ENCODE measurements around the gene CNTNAP4. TPM values are rescaled to one million over a fixed set of nuclear protein-coding genes. Genes with fewer than 3 reads are reported as not detected.

CNTNAP4 gene
- total RNA-seq, result not detected in 2 replicates

DNA sequence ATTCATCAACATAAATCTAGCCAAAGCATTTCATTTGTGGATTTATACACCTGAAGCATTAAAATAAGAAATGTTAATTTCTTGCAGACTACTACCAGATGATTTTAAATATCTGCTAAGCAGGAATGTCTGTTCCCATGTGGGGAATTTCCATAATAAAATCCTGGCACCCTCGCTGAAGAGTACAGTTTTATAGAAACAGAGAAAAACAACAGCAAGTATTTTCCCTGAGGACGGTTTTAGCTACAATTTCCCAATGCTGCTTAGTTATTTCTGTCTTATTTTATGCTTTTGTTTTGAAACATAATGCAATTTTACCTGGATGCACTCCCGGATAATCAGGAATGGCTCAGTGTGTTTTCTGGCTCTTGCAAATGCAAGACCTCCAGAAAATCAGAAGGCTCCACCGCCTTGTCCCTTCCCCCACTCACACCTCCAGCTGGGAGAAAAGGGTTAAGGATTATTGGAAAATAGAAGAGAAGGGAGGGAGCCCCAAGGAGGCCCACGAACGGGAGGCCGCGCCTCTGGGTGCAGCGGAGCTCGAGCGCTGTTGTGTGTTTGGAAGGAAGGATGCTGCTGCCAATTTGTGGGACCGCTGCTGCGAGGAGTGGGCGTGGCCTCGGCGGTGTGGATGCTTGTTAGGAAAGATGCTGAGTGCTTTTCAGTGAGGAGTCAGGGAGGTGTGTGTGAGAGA, at the start of gene CNTNAP4:
TSS of gene CNTNAP4 (plus strand) at position 657 of the 694 bp plus-strand sequence. CDS start 262 bp downstream, outside the sequence.
- peaks cover 6% of the 10 kb centered on the region for H3K9me3 Mint-ChIP-seq
- H3K27me3 Mint-ChIP-seq (ENCODE audit: low read depth), result no peaks in the 10 kb centered on the region
- intact Hi-C loops (cut with micrococcal nuclease), result no loop called here
- no peak within 1 kb of the TSS for H3K4me3 Mint-ChIP-seq (ENCODE audit: low read depth)
- H3K27ac Mint-ChIP-seq, result no peak within 1 kb of the TSS
- no peaks in the 10 kb centered on the region for H3K4me1 Mint-ChIP-seq (ENCODE audit: low read depth)
- H3K36me3 Mint-ChIP-seq (ENCODE audit: low read depth), result no peaks in the 10 kb centered on the region
- DNase-seq (ENCODE audit: low spot score), result no peak

DNA sequence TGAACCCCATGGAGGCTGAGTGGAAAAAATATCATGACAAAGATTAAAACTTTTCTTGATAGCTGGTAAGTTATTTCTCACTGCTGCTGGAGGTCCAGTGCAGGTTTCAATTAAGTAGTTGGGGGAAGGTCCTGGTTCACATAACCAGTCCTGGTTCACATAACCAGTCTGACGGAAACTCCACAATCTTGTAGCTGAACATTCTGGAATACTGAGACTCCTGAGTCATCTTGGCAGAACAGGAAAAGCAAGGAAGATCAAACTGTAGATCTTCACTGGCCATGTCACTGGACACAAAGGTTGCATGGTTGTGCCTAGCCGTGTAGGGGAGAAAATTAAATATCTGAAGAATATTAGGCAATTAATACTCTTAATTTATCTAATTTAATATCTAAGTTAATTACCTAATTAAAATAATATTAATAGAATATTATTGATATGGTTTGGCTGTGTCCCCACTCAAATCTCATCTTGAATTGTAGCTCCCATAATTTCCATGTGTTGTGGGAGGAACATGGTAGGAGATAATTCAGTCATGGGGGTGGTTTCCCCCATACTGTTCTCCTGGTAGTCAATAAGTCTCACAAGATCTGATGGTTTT, 48.6 kb upstream of the CNTNAP4 start:
- H3K27ac Mint-ChIP-seq, result no peak overlapping the region
- intact Hi-C loops (cut with micrococcal nuclease), result no loop called here
- no peaks in the 10 kb centered on the region for H3K27me3 Mint-ChIP-seq (ENCODE audit: low read depth)
- H3K36me3 Mint-ChIP-seq (ENCODE audit: low read depth), result no peaks in the 10 kb centered on the region
- H3K4me3 Mint-ChIP-seq (ENCODE audit: low read depth), result no peak overlapping the region
- H3K9me3 Mint-ChIP-seq, result peaks cover 17% of the 10 kb centered on the region
- DNase-seq (ENCODE audit: low spot score), result no peak
- no peaks in the 10 kb centered on the region for H3K4me1 Mint-ChIP-seq (ENCODE audit: low read depth)

DNA sequence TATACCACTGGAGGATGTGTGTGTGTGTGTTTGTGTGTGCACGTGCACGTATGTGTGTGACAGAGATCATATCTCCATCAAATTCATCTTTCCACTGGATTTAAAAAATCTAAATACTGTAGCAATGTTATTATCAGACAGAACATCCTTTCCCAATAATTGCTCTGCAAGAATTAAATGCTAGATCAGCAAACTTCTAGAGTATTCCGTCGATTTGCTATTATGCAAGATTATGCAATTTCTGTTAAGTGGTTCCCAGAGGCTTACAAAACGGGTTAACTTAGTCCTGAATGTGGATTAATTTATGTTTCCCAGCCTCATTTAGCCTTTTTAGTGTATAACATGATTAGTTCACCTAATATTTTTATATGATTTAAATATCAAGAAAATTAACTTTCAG, 44.5 kb upstream of the CNTNAP4 start:
- Mint-ChIP-seq H3K4me3 (ENCODE audit: low read depth) (no peak overlapping the region), H3K4me1 (ENCODE audit: low read depth) (no peaks in the 10 kb centered on the region), H3K9me3 (peaks cover 22% of the 10 kb centered on the region), H3K27me3 (ENCODE audit: low read depth) (no peaks in the 10 kb centered on the region), H3K36me3 (ENCODE audit: low read depth) (no peaks in the 10 kb centered on the region), H3K27ac (no peak overlapping the region)
- no peak for DNase-seq (ENCODE audit: low spot score)
- intact Hi-C loops (cut with micrococcal nuclease), result no loop called here

- Mint-ChIP-seq H3K9me3 (peaks cover 29% of the 10 kb centered on the region), H3K36me3 (ENCODE audit: low read depth) (no peaks in the 10 kb centered on the region), H3K4me1 (ENCODE audit: low read depth) (no peaks in the 10 kb centered on the region), H3K27ac (no peak overlapping the region), H3K4me3 (ENCODE audit: low read depth) (no peak overlapping the region), H3K27me3 (ENCODE audit: low read depth) (no peaks in the 10 kb centered on the region)
- no peak for DNase-seq (ENCODE audit: low spot score)
- intact Hi-C loops (cut with micrococcal nuclease), result no loop called here
Measured at GRCh38 chr16:76235025-76235424, 42.2 kb upstream of the CNTNAP4 start.

DNA sequence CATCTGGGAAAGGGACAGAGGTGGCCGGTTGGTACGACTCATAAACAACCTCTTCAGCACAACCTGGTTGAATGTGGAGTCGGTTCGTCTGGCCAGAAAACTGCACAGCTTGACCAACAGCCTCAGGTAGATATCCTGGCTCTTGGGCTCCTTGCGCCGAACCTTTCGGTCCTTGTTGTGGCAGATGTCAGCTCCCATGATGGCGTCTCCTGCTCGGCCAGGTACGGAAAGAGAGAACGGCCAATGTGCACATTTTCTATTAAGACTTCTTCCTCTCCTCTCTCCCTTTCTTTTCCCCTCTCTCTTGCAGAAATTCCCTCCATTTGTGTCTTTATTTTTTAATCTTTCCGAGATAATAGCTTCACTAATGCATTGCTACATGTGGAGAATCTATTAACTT, 41.8 kb upstream of the CNTNAP4 start:
- intact Hi-C loops (cut with micrococcal nuclease), result no loop called here
- Mint-ChIP-seq H3K27ac (no peak overlapping the region), H3K9me3 (peaks cover 29% of the 10 kb centered on the region), H3K4me1 (ENCODE audit: low read depth) (no peaks in the 10 kb centered on the region), H3K4me3 (ENCODE audit: low read depth) (no peak overlapping the region), H3K36me3 (ENCODE audit: low read depth) (no peaks in the 10 kb centered on the region), H3K27me3 (ENCODE audit: low read depth) (no peaks in the 10 kb centered on the region)
- DNase-seq (ENCODE audit: low spot score), result no peak

GRCh38 chr16:76237471-76237870, 39.7 kb upstream of the CNTNAP4 start:
- intact Hi-C loops (cut with micrococcal nuclease), result no loop called here
- no peak for DNase-seq (ENCODE audit: low spot score)
- no peak overlapping the region for H3K4me3 Mint-ChIP-seq (ENCODE audit: low read depth)

DNA sequence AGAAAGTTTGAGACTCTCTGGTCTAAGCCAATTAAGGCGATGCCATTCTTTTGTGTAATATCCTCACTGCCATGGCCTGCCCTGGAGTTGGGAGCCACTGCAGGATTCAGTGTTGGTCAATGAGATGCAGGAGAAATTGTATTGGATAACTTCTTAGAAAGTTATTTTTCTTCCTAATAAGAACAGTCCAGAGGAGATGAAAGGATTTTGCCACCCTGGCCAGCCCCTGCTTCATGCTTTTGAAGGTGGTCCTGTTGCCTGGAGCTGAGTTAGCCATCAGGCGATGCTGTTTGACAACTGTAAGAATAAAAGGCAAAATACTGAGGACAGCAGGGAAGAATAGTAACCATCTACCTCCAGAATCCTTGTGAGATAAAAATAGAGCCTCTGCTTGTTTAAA, 35.4 kb upstream of the CNTNAP4 start:
- Mint-ChIP-seq H3K9me3 (peaks cover 28% of the 10 kb centered on the region), H3K27me3 (ENCODE audit: low read depth) (no peaks in the 10 kb centered on the region), H3K4me3 (ENCODE audit: low read depth) (no peak overlapping the region), H3K27ac (no peak overlapping the region), H3K36me3 (ENCODE audit: low read depth) (no peaks in the 10 kb centered on the region), H3K4me1 (ENCODE audit: low read depth) (no peaks in the 10 kb centered on the region)
- intact Hi-C loops (cut with micrococcal nuclease), result no loop called here
- DNase-seq (ENCODE audit: low spot score), result no peak

More at GRCh38 chr16:76237471-76237870, 39.7 kb upstream of the CNTNAP4 start:
- Mint-ChIP-seq H3K9me3 (peaks cover 28% of the 10 kb centered on the region), H3K4me1 (ENCODE audit: low read depth) (no peaks in the 10 kb centered on the region), H3K36me3 (ENCODE audit: low read depth) (no peaks in the 10 kb centered on the region), H3K27me3 (ENCODE audit: low read depth) (no peaks in the 10 kb centered on the region), H3K27ac (no peak overlapping the region)

DNA sequence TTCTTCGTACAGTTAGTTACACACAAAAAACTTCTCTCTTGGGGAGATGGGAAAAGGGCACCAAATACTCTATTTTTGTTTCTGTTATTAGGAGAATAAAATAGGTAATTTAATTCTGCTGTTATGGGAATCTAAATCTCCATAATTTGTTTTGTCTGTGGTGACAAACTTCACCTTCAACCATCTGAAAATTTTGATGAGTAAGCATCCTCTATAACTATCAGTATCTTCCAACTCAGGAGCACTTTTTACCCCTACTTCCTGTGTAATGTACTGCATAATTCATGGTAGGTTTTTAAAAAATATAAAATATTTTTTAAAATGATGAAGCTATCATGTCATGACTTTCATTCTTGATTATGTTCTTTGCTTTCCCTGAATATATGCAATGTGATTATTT, 33.6 kb upstream of the CNTNAP4 start:
- peaks cover 33% of the 10 kb centered on the region for H3K9me3 Mint-ChIP-seq
- DNase-seq (ENCODE audit: low spot score), result no peak
- no peaks in the 10 kb centered on the region for H3K27me3 Mint-ChIP-seq (ENCODE audit: low read depth)
- no peaks in the 10 kb centered on the region for H3K4me1 Mint-ChIP-seq (ENCODE audit: low read depth)
- H3K36me3 Mint-ChIP-seq (ENCODE audit: low read depth), result no peaks in the 10 kb centered on the region
- intact Hi-C loops (cut with micrococcal nuclease), result no loop called here
- no peak overlapping the region for H3K27ac Mint-ChIP-seq
- no peak overlapping the region for H3K4me3 Mint-ChIP-seq (ENCODE audit: low read depth)

DNA sequence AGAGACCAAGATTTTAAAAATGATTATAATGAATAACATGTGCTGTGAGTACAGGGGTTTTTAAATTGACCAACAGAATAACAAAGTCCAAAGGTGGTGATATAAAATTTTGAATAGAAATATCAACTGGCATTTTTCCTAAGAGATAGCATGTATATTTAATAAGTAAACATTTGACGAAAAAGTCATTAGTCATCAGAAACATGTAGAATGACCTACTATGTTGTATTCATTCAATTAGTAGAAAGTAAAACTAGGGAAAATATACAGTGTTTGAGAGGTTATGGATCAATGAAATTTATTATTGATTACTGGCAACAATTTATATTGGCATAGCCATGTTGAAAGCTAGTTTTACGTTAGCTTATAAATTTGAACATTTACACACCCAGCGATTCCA, 30.6 kb upstream of the CNTNAP4 start:
- intact Hi-C loops (cut with micrococcal nuclease), result no loop called here
- Mint-ChIP-seq H3K9me3 (peaks cover 24% of the 10 kb centered on the region), H3K4me1 (ENCODE audit: low read depth) (no peaks in the 10 kb centered on the region), H3K36me3 (ENCODE audit: low read depth) (no peaks in the 10 kb centered on the region), H3K4me3 (ENCODE audit: low read depth) (no peak overlapping the region), H3K27ac (no peak overlapping the region), H3K27me3 (ENCODE audit: low read depth) (no peaks in the 10 kb centered on the region)
- DNase-seq (ENCODE audit: low spot score), result no peak

DNA sequence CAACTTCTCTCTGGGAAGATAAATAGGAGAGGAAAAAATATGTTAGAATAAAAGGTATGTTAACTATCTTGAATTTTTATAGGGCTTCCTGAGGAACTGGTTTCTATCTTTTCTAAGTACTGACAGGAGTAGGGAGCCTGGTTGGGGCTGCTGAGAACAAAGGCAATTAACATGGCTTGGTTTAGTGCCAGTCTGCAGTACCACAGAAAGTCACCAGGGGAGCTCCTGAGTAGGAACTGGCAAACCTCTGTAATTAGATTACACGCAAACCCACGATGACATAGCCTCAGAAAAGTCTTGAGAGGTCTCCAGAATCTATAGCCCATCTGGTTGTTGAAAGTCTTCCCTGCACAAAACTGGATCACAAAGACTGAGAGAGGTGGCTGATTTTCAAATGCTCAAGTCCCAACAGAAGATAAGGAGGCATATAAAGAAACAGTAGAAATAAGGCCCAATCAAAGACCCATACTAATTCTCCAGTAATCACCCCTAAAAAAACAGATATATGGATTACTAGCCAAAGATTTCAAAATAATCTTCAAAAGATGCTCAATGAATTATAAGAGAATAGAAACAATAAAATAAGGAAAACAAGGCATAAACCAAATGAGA, 11.7 kb upstream of the CNTNAP4 start:
- Mint-ChIP-seq H3K27ac (no peak overlapping the region), H3K4me3 (ENCODE audit: low read depth) (no peak overlapping the region), H3K9me3 (peaks cover 14% of the 10 kb centered on the region), H3K4me1 (ENCODE audit: low read depth) (no peaks in the 10 kb centered on the region), H3K36me3 (ENCODE audit: low read depth) (no peaks in the 10 kb centered on the region), H3K27me3 (ENCODE audit: low read depth) (no peaks in the 10 kb centered on the region)
- intact Hi-C loops (cut with micrococcal nuclease), result no loop called here
- no peak for DNase-seq (ENCODE audit: low spot score)

DNA sequence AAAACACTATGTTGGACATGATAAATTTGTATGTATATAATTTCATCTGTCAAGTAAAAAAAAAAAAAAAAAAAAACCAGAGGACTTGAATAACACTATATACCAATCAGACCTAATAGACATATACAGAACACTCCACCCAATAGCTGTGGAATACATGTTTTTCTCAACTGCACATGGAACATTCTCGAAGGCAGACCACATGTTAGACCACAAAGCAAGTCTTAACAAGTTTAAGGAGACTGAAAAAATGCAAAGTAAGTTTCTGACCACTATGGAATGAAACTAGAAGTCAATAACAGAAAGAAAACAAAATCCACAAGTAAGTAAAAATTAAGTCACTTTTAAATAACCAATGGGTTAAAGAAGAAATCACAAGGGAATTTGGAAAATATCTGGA, 8.4 kb upstream of the CNTNAP4 start:
- no peaks in the 10 kb centered on the region for H3K4me1 Mint-ChIP-seq (ENCODE audit: low read depth)
- no peaks in the 10 kb centered on the region for H3K36me3 Mint-ChIP-seq (ENCODE audit: low read depth)
- DNase-seq (ENCODE audit: low spot score), result no peak

DNA sequence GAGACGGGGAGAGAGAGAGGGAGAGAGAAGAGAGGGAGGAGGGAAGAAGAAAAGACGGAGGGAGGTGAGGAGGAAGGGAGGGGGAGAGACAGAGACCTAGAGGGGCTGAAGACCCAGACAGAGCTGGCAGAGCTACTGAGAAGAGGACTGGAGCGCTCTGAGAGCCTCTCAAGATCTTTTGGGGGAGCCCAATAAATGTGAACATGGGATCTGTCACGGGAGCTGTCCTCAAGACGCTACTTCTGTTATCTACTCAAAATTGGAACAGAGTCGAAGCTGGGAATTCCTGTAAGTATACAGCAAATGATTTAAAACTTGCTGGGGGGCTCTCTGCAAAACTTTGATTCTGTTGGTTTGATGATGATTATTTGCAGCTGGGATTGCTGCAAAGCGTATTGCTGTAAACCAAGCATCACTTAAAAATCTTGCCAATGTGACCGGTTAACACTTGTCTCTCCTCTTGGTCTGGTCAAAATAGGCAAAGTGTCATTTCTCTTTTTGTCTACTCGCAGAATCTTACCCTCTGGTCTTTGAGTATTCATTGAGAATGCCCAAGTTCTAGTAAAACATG, 344 bp downstream of the CNTNAP4 start:
- no peak overlapping the region for H3K4me3 Mint-ChIP-seq (ENCODE audit: low read depth)
- no peaks in the 10 kb centered on the region for H3K4me1 Mint-ChIP-seq (ENCODE audit: low read depth)
- H3K9me3 Mint-ChIP-seq, result peaks cover under 1% of the 10 kb centered on the region
- no peak for DNase-seq (ENCODE audit: low spot score)
- intact Hi-C loops (cut with micrococcal nuclease), result no loop called here
- no peak overlapping the region for H3K27ac Mint-ChIP-seq
- H3K36me3 Mint-ChIP-seq (ENCODE audit: low read depth), result no peaks in the 10 kb centered on the region
- H3K27me3 Mint-ChIP-seq (ENCODE audit: low read depth), result no peaks in the 10 kb centered on the region

More for the DNA sequence above, 8.4 kb upstream of the CNTNAP4 start:
- Mint-ChIP-seq H3K27me3 (ENCODE audit: low read depth) (no peaks in the 10 kb centered on the region), H3K9me3 (peaks cover 15% of the 10 kb centered on the region), H3K4me3 (ENCODE audit: low read depth) (no peak overlapping the region), H3K27ac (no peak overlapping the region)
- intact Hi-C loops (cut with micrococcal nuclease), result no loop called here

- Mint-ChIP-seq H3K9me3 (no peaks in the 10 kb centered on the region), H3K27ac (no peak overlapping the region), H3K4me1 (ENCODE audit: low read depth) (no peaks in the 10 kb centered on the region), H3K27me3 (ENCODE audit: low read depth) (no peaks in the 10 kb centered on the region), H3K4me3 (ENCODE audit: low read depth) (no peak overlapping the region), H3K36me3 (ENCODE audit: low read depth) (no peaks in the 10 kb centered on the region)
- no peak for DNase-seq (ENCODE audit: low spot score)
- intact Hi-C loops (cut with micrococcal nuclease), result no loop called here
Measured at GRCh38 chr16:76278086-76278485, 885 bp downstream of the CNTNAP4 start.
